Loucy (cell line): ENCODE data around the gene ODF4.

ENCODE experiments used
- H2AFZ ChIP-seq: fragments of 200-600 bp; sonication (generic); 2 replicates; pipeline ENCODE4 v1.6.0; 2016; ENCODE audit warnings: antibody characterized with exemption, mild to moderate bottlenecking, low read length, moderate library complexity
- H3F3A ChIP-seq: fragments of 200-600 bp; 2 replicates; pipeline ENCODE4 v1.6.0; 2016; ENCODE audit warnings: antibody characterized with exemption, low read depth, mild to moderate bottlenecking
- H3K27me3 ChIP-seq: fragments of 200-600 bp; sonication (generic); 2 replicates; pipeline ENCODE4 v1.6.1; 2014; ENCODE audit warnings: low read length, mild to moderate bottlenecking; ENCODE audit not compliant: insufficient read depth, poor library complexity, severe bottlenecking
- H3K36me3 ChIP-seq: fragments of 200-600 bp; sonication (generic); 2 replicates; pipeline ENCODE4 v1.6.1; 2016; ENCODE audit warnings: low read length; ENCODE audit not compliant: insufficient read depth
- H3K4me1 ChIP-seq: fragments of 200-600 bp; sonication (generic); 2 replicates; pipeline ENCODE4 v1.5.1; 2014; ENCODE audit warnings: low read length, mild to moderate bottlenecking; ENCODE audit not compliant: insufficient read depth, poor library complexity, severe bottlenecking
- H3K4me2 ChIP-seq: fragments of 200-600 bp; sonication (generic); 2 replicates; pipeline ENCODE4 v1.6.0; 2014; ENCODE audit warnings: antibody characterized with exemption, low read length, low read depth, mild to moderate bottlenecking; ENCODE audit not compliant: poor library complexity, severe bottlenecking
- H3K4me3 ChIP-seq: fragments of 200-600 bp; sonication (generic); 2 replicates; pipeline ENCODE4 v1.5.1; 2014; ENCODE audit warnings: low read length, mild to moderate bottlenecking, mixed read lengths; ENCODE audit not compliant: poor library complexity, severe bottlenecking
- H3K79me2 ChIP-seq: fragments of 200-600 bp; sonication (generic); 2 replicates; pipeline ENCODE4 v1.6.1; 2014; ENCODE audit warnings: low read length; ENCODE audit not compliant: insufficient read depth
- H3K9ac ChIP-seq: fragments of 200-600 bp; sonication (generic); 2 replicates; pipeline ENCODE4 v1.6.0; 2014; ENCODE audit warnings: mild to moderate bottlenecking, low read depth, low read length, moderate library complexity; ENCODE audit not compliant: poor library complexity, severe bottlenecking
- H3K9me2 ChIP-seq: fragments of 200-600 bp; sonication (generic); replicated peaks from 2 replicates; pipeline ENCODE4 v1.6.1; 2016; ENCODE audit warnings: low read depth, low read length, mixed read lengths
- H3K9me3 ChIP-seq: fragments of 200-600 bp; sonication (generic); 2 replicates; pipeline ENCODE4 v1.6.1; 2014; ENCODE audit warnings: mild to moderate bottlenecking, antibody characterized with exemption, low read length, low read depth; ENCODE audit not compliant: insufficient read depth
- H4K20me1 ChIP-seq: fragments of 200-600 bp; sonication (generic); 2 replicates; pipeline ENCODE4 v1.6.0; 2014; ENCODE audit warnings: antibody characterized with exemption, low read length, mild to moderate bottlenecking; ENCODE audit not compliant: insufficient read depth, poor library complexity, severe bottlenecking
- EZH2phosphoT487 ChIP-seq: fragments of 200-600 bp; IDR thresholded peaks from 2 replicates; pipeline ENCODE4 v1.6.1; 2018; ENCODE audit warnings: antibody characterized with exemption, mild to moderate bottlenecking, moderate library complexity, borderline replicate concordance
- TF ChIP-seq, protein P1 (sequence below): fragments of 200-600 bp; sonication (generic); conservative IDR thresholded peaks from 2 replicates; pipeline ENCODE4 v1.5.1; 2014; ENCODE audit warnings: mild to moderate bottlenecking, antibody characterized with exemption, low read length

Gene ODF4

DNA sequence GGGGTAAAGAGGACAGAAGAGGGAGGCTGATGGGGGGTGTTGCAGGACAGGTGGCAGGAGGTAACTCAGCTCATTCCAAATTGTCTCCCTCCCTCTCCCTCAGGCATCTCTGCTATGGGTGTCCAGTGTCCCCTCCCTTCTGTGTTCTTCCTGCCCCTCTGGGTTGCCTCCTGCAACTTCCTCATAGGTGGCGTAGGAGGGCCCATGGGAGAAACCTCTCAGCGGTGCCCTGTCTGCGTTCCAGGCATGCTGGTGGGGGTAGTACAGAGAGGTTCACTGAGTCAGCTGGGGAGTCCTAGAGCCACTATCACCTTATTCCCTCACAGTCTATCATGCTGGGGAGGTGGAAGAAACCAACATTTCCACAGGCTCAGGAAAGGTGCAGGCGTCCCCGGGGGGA lies 14.7 kb upstream of the ODF4 start:
- Histone ChIP-seq H3K4me1 (no peaks in the 10 kb centered on the region), H3K9me2 (no peaks in the 10 kb centered on the region), H3K27me3 (no peaks in the 10 kb centered on the region), H3F3A (no peaks in the 10 kb centered on the region), H2AFZ (no peak overlapping the region), H3K9me3 (no peaks in the 10 kb centered on the region), H3K79me2 (no peaks in the 10 kb centered on the region), H4K20me1 (no peaks in the 10 kb centered on the region), H3K4me2 (no peak overlapping the region), H3K36me3 (no peaks in the 10 kb centered on the region), H3K9ac (no peak overlapping the region), H3K4me3 (no peak overlapping the region)
- no peak for TF ChIP-seq EZH2phosphoT487
- TF ChIP-seq, protein P1, sequence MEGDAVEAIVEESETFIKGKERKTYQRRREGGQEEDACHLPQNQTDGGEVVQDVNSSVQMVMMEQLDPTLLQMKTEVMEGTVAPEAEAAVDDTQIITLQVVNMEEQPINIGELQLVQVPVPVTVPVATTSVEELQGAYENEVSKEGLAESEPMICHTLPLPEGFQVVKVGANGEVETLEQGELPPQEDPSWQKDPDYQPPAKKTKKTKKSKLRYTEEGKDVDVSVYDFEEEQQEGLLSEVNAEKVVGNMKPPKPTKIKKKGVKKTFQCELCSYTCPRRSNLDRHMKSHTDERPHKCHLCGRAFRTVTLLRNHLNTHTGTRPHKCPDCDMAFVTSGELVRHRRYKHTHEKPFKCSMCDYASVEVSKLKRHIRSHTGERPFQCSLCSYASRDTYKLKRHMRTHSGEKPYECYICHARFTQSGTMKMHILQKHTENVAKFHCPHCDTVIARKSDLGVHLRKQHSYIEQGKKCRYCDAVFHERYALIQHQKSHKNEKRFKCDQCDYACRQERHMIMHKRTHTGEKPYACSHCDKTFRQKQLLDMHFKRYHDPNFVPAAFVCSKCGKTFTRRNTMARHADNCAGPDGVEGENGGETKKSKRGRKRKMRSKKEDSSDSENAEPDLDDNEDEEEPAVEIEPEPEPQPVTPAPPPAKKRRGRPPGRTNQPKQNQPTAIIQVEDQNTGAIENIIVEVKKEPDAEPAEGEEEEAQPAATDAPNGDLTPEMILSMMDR, result no peak

DNA sequence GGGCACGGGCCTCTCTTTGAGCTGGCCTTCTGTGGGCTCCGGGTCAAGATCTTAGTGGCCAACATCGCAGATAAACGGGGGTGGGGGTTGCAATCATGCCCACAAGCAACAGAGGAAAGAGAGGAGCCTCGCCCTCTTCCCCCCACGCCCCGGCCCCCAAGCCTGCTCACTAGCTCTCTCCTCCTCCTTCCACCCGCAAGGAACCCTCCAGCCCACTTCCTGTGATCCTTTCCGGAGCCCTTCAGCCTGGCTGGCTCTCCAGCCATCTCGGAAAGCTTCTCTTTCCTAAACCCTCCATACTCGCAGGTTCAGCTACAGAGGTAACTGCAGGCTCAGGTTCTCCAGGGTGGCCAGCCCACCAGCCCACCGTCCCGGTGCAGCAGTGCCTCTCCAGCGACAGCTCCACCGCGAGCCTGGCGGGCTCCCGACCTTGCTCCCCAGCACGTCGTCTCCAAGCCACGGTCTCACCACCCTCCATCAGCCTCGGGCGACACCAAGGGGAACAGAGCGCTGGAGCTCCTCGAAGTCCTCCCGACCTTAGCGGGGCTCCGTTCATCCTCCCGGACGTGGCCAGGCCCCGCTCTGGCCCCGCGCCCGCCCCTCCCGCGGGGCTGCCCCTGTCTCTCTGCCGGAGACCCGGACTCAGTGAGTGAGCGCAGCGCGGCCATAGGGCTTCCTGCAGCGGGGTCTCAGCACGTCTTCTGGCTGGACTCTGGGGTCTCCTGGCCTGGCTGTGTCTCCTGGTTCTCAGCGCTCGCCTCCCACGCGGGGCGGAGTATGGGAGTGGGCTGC lies 12.9 kb upstream of the ODF4 start:
- no peak overlapping the region for H3K9ac ChIP-seq
- H3K4me2 ChIP-seq, result no peak overlapping the region
- H4K20me1 ChIP-seq, result no peaks in the 10 kb centered on the region
- no peaks in the 10 kb centered on the region for H3K9me2 ChIP-seq
- H3K4me1 ChIP-seq, result no peaks in the 10 kb centered on the region
- no peak overlapping the region; the same call in 1 of the 2 replicates for H2AFZ ChIP-seq
- no peaks in the 10 kb centered on the region for H3F3A ChIP-seq
- no peak for TF ChIP-seq EZH2phosphoT487
- TF ChIP-seq, protein P1, result no peak
- H3K27me3 ChIP-seq, result no peaks in the 10 kb centered on the region
- no peaks in the 10 kb centered on the region for H3K79me2 ChIP-seq
- H3K9me3 ChIP-seq, result no peaks in the 10 kb centered on the region
- H3K36me3 ChIP-seq, result no peaks in the 10 kb centered on the region
- no peak overlapping the region for H3K4me3 ChIP-seq

DNA sequence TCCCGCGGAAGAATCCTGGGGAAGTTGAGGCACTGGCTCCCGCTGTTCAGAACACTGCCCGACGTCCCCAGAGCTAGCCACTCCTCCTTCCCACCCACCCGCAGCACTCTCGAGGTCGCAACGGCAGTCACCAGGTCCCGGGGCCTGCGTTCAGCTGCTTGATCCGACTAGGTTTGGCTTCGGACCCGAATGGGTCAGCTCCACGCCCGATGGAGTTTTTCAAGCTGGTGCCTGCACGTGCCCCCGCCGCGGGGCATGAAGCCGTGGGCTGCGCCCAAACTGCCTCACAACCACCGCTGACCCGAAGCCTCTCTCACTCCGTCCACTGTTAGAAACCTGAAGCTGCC lies 12.4 kb upstream of the ODF4 start:
- H3K27me3 ChIP-seq, result no peaks in the 10 kb centered on the region
- no peak overlapping the region for H3K4me2 ChIP-seq
- no peak overlapping the region for H3K9ac ChIP-seq
- no peaks in the 10 kb centered on the region for H3K9me3 ChIP-seq
- H2AFZ ChIP-seq, result no peak overlapping the region
- TF ChIP-seq, protein P1, result no peak
- no peak for TF ChIP-seq EZH2phosphoT487
- H3K36me3 ChIP-seq, result no peaks in the 10 kb centered on the region
- H3K4me1 ChIP-seq, result no peaks in the 10 kb centered on the region
- no peaks in the 10 kb centered on the region for H3K9me2 ChIP-seq
- no peaks in the 10 kb centered on the region for H3F3A ChIP-seq
- no peaks in the 10 kb centered on the region for H4K20me1 ChIP-seq
- no peaks in the 10 kb centered on the region for H3K79me2 ChIP-seq
- no peak overlapping the region for H3K4me3 ChIP-seq
